Stimulated activated CD4-positive, alpha-beta T cell treated with anti-CD3 and anti-CD28 coated beads, Interleukin-4, amount 100 ng/mL, for 4 hours (primary cell): Measurements from ENCODE around the gene ECSIT.
A peak's percentile ranks its signal among the peaks of the same experiment; 100 is the strongest.

ENCODE experiments used
- DNase-seq, 2 experiments: peaks; one replicate each; pipeline ENCODE4 v3.0.0-alpha.2; 2020

ECSIT gene

DNA sequence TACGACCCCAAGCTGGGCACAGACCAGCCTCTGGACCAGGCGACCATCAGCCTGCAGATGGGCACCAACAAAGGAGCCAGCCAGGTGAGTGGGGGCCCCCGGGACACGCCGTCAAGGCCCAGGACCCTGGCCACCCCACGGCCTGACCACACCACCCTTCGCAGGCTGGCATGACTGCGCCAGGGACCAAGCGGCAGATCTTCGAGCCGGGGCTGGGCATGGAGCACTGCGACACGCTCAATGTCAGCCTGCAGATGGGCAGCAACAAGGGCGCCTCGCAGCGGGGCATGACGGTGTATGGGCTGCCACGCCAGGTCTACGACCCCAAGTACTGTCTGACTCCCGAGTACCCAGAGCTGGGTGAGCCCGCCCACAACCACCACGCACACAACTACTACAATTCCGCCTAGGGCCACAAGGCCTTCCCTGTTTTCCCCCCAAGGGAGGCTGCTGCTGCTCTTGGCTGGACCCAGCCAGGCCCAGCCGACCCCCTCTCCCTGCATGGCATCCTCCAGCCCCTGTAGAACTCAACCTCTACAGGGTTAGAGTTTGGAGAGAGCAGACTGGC lies 20.5 kb upstream of the ECSIT start:
- DNase-seq: no peak

DNA sequence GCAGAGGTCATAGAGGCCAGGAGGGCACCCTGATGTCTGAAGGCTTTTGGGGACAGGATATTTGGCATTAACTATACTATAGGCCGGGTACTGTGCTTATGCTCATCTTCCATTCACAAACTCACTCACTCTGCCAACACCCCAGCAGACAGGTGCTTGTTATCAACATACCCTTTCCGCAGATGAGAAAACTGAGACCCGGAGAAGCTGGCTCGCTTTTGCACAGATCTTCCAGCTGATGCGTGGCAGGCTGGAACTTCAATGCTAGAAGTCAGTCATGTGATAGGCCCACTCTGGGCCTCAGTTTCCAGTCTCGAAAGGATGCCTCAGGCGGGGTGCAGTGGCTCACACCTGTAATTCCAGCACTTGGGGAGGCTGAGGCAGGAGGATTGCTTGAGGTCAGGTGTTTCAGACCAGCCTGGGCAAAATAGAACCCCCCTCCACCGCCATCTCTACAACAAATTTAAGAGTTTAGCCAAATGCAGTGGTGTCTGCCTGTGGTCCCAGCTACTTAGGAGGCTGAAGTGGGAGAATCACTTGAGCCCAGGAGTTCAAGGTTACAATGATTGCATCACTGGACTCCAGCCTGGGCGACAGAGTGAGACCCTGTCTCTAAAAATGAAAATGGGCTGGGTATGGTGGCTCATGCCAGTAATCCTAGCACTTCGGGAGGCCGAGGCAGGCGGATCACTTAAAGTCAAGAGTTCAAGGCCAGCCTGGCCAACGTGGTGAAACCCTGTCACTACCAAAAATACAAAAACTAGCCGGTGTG lies 19.2 kb upstream of the ECSIT start:
- no peak for DNase-seq

DNA sequence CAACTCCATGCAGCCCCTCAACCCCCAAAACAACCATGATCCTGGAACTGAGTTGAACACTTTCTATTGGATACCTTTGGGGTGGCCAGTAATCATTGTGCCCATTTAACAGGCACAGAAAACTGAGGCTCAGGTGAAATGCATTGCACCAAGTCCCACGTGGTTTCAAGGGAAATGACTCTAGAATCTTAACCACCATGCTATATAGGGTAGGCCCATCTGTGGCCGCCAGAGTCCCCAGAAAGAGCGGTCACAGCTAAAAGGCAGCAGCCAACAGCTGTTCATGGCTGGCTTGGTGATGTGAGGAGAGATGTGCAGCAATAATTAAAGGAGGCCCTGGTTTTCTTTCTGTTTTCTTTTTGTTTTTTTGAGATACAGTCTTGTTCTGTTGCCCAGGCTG lies 12.3 kb upstream of the ECSIT start:
- no peak for DNase-seq

DNA sequence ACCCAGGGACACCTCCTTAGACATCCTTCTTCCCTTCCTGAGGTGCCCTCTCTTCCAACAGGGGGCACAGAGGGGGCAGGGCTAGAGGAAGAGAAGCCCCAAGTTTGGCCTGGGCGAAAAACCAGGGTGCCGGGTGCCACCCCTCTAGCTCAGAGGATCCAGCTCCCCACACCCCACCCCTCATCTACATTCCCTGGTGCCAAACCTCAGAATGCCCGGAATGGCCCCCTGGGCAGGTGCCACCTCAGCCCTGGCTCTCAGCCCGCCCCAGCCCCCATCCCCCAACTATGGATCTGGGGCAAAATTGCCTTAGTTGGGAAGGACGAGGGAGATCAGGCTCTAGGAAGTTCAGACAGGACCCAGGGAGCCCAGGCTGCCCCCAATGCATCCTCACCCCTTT lies 11.7 kb upstream of the ECSIT start:
- no peak for DNase-seq

DNA sequence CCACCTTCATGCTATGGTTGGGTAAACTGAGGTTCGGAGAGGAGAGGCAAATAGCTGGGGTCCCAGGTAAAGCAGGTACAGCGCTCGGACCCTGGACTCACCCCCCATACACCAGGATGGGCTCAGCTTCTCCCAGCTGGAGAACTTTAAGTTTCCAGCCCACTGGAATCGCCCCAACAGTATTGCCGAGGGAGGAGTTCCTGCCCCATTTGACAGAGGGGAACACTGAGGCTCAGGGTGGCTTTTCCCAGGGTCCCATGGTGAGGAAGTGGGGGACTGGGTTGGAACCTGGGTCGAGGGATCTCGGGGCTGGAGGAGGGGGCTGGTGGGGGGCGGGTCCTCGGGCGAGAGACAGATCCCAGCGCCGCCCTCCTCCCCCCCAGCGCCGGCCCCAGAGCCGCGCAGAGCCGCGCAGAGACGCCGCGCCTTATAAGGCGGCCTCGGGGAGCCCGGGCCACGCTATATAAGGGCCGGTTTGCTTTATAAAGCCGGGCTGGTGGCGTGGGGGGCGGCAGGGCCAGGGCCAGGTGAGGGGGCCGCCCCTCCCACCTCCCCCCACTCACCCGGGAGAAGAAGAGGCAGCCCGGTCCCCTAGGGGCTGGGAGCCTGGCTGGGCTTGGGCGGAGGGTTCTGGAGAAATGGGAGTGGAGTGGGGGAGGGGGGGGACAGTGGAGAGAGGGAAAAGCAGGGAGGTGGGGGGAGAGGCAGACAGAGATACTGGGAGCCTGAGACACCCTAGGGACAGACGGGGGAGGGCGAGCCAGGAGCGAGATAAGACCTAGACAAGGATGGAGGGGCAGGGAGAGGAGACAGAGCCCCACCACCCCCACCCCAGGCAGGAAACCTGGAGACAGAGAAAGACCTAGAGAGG lies 10.8 kb upstream of the ECSIT start:
- DNase-seq: no peak

DNA sequence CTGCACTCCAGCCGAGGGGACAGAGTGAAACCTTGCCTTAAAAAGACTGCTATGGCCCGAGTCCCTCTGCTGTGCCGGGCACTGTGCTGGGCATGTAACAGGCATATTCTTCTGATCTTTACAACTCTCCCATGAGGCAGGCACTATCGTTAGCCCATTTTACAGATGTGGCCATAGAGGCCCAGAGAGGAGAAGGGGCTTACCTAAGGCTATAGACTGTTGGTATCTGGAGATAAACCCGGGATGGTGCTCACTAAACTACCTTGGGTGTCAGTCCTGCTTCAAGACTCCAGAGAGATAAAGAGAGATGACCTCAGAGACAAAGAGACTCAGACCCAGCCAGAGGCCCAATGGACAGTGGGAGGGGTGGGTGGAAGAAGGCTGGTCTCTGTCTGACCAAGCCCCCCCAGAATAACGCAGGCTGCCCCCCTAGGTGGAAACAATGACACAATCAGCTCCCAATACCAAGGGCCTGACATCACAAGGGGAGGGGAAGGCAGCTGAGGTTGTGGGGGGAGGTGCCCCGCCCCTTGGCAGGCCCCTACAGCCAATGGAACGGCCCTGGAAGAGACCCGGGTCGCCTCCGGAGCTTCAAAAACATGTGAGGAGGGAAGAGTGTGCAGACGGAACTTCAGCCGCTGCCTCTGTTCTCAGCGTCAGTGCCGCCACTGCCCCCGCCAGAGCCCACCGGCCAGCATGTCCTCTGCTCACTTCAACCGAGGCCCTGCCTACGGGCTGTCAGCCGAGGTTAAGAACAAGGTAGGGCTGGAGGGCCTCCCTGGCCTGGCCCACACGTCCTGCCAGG lies 9.5 kb upstream of the ECSIT start, which contains the start of gene CNN1:
TSS of gene CNN1 (plus strand) at position 620 of the 805 bp plus-strand sequence. CDS start at position 697, 77 bp downstream.
- DNase-seq: no peak

DNA sequence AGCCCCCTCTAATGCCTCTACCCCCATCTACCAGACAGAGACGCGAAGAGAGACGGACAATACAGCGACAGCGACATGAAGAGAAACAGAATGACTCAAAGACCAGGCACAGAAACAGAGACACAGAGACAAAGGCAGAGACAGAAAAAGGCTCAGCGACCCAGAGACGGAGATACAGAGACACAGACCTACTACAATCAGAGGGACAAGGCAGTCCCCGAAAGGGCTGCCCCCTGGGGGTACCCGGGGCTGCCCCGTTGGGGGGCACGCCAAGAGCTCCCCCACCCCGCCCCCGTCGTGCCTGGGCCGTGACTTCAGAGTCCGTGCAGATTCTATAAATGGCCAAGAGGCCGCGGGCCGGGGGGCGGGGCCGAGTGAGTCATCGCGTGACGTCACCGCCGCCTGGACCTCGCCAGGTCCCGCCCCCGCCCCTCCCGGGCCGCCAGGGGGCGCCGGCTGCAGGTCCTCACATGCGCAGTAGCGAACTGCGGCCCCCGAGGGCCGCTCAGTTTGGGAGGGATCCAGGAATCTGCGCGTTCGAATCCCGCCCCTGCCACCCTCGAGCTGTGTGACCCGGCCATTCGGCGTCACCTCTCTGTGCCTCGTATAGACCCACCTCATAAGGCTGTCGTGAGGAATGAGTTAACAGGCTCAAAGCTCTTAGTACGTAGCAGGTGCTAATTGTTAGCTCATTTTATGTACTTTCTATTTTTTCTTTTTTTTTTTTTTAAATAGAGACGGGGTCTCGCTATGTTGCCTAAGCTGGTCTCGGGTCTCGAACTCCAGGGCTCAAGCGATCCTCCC lies 7.1 kb upstream of the ECSIT start:
- DNase-seq: peak; percentile 77 to 88

DNA sequence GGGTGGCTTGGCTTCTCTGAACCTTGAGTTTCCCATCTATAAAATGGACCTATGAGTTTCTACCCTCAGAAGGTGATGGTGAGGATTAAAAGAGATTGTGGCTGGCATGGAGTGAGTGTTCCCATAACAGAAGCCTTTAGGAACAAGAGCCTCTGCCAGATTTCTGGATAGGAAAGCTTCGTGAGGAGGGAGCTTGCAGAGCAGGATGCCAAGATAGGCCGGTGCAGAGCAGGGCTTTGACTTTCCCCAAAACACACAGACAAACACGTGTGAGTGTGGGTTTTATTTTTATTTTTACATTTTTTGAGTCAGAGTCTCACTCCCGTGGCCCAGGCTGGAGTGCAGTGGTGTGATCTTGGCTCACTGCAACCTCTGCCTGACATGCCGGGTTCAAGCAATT lies 6.0 kb upstream of the ECSIT start:
- DNase-seq: no peak

DNA sequence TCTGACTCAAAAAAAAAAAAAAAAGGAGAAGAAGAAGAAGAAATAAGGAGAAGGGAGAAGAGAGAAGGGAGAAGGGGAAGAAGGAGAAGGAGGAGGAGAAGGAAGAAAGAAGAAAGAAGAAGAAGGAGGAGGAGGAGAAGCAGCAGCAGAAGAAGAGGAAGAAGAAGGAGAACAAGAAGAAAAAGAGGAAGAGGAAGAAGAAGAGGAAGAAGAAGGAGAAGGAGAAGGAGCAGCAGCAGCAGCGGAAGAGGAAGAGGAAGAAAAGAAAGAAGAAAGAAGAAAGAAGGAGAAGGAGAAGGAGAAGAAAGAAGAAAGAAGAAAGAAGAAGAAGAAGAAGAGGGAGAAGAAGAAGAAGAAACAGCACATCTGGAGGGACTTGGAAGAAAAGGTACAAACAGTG lies 5.6 kb upstream of the ECSIT start:
- DNase-seq: no peak

DNA sequence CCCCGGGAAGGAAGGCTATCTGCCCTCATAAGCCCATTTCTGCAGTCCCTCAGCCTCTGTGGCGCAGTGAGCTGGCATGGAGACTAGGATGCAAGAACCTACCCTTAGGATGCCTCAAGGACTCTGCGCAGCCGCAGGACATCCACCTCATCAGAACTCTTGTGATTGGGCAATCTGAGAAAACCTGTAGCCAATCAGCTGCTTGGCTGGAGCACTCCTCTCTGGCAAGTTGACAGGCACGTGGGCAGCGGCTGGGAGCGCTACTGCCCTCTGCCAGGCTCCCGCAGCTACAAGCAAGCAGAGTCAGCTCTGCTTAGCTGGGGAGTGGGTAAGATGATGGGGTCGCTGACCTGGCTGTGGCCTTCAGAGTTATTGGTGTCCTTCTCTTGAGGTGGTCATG lies 1.5 kb upstream of the ECSIT start:
- peak; percentile 19 to 33 for DNase-seq

DNA sequence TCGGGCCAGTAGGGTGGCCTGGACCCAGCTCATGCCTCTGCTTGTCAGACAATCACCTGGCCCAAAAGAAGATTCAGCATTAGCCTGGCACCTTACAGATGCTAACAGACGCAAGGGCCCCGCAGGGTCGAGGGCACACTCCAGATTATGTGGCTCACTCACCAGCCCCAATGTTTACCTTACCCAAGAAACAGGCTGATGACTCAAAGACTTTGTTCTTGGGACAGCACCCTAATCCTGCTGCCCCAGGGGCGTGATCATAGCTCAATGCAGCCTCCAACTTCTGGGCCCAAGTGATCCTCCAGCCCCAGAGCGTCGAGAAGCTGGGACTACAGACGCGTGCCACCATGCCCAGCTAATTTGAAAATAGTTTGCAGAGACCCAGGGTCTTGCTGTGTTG lies 9.8 kb downstream of the ECSIT start:
- no peak for DNase-seq

DNA sequence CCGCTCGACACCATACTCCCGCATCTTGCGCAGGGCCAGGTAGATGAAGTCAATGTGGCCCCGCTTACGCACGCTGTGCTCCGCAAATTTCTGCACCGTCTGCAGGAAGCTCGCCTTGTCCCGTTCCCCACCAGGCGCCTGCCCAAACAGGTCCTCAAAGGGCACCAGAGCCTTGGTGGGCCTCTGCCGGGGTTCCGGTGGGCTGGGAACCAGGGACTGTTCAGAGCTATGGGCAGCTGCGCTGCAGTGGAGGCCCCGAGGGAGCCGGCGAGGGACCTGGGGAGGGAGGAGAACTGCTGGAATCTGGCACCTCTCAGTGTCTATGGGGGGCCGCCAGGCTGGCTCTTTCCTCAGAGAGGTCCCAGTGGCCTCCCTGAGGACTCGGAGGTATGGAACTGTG lies 15.0 kb downstream of the ECSIT start:
- no peak for DNase-seq

DNA sequence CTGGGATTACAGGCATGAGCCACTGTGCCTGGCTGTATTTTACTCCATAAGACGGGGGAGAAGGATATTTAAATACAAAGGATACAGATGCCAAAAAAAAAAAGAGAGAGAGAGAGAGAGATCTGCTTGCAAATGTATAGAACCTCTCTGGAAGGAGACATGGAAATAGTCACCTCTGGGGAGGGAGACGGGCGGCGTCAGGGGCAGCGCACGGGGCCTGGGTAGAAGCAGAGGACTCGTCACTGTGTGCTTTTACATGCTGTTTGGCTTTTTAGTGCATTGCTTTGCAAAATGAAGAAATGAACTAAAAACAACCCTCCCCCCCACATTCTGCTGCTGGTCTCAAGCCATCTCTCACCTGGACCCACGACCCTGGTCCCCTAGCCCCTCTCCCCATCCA lies 18.5 kb downstream of the ECSIT start:
- no peak for DNase-seq

DNA sequence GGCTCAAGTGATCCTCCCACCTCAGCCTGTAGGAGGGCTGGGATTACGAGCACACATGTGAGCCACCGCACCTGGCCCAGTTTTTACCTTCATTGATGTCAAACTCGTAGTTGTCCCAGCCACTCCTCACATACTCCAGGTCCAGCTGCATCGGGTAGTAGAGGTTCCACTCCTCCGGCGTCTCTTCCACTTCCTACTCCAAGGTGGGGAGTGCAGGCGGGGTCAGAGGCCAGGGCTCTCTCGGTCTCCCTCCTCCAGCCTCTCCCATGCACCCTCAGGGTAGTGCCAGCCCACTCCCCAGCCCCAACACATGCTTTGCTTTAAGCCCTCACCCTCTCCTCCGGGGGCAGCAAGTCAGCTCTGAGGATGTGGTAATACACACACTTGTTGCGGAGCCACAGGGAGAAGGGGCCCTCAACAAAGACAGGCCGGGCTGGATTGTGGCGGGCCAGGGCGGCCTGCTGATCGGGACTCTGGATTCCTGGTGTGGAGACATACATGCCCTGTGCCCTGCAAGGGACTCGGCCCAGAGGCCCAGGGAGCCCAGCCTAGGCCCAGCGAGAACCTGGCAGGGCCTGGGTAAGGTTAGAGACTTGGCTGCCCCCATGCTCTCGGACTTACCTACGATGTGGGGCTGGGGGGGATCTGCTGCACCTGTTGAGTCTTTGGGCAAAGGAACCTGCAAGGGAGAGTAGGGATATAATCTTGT lies 21.4 kb downstream of the ECSIT start:
- no peak for DNase-seq

DNA sequence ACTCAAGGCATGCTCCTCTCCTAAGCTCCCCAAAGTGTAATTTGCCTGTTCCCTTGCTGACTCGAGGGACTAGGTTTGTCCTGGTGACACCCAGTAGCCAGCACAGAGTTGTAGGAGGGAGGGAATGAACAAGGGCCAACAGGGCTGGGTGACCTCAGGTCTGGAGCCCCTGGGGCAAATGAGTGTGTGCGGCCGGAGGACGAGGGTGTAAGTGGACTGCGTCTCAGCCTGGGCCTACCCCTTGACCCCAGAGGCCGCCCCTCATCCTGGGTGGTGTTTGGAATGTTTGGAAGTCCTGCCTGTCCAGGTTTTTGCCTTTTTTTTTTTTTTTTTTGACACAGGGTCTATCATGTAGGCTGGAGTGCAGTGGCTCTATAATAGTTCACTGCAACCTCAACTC lies 22.0 kb downstream of the ECSIT start:
- DNase-seq: no peak

DNA sequence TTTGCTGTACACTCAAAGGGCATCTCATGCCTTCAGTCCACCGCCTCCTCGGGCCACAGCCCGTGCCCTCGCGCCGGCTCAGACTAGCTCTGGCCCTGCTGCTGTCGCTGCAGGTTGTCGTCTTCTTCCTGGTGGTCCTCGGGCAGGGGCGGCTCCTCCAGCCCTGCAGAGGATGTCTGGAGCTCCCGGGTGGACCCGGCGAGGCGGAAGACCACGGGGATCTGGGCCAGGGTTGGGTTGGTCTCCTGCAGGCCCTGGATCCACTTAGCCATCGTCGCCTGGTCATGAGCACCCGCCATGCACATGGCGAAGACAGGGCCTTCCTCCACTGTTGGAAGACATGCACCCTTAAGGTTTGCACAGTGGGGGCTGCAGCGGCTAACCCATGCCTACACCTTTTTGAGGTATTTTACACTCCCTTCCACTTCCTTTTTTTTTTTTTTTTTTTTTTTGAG lies 22.8 kb downstream of the ECSIT start:
- DNase-seq: no peak

DNA sequence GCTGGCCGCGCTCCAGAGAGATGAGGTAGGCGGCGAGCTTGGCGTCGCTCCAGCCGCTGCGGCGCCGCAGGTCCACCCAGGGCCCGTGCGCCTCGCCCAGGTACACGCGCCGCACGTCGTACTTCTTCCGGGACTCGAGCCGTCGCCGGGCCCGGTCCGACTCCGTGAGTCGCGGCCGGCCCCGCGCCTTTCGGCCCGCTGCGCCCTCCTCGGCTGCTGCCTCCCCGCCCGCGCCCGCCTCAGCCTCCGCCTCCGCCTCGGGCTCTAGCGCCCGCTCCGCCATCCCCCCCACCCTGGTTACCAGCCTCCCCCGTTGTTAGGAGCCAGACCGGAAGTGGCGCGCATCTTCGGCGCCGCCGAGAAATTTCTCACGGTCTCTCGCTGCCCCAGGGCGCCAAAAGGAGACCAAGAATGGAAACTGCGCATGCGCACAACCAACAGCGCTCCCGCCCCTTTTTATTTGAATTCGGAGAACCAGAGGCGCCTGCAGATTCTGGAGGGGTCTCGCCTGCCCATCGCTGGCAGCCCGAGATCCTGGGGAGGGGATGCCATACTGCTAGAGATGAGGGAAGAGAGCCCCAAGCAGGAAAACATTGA lies 23.3 kb downstream of the ECSIT start, which contains the start of gene ZNF653:
TSS of gene ZNF653 (minus strand) at position 336 of the 597 bp plus-strand sequence. CDS start at position 283, 53 bp downstream.
- peak; percentile 89 to 94 for DNase-seq

DNA sequence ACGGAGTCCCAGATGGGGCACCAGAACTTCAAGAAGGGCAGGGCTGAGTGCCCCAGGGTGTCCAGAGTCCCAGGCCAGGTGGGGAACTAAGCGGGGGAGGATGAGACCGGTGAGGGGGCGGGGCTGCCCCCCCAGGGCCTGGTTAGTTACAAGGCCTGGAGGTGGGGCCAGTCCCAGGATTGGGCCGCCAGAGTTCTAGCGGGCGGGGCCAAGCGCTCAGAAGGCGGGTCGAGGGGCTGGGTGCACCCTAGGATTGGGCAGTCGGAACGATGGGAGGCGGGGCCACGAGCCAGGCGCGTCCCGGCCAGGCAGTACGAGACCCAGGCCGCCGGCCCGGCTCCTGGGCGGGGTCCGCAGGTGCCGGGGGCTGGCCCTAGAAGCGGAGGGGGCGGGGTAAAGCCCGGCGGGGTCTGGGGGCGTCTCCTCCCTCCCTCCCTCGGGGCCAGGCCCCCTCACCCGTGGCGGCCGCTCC lies 23.9 kb downstream of the ECSIT start:
- peak; percentile 95 to 96 for DNase-seq

DNA sequence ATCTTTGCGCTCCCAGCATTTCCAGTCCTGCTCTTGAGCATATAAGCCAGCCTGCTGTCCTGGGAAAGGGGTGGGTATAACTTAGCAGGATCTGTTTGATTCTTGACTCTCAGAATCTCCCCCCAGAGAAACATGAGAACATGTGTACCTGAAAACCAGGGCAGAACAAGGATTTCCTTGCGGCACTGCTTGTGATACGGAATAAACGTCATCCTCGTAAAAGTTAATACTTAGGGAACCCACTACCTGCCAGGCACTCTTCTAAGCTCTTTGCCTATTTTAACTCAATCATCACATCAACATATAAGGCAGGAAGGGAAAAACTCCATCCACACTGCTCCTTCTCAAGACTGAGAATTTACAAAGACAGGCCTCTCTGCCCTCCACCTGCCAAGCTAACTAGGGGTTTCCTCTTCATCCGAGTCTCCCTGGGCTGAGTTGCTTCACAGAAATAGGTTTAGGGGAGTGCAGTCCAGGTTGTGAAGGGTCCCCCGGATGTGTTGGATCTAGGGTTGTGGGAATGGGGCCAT lies 24.4 kb downstream of the ECSIT start:
- DNase-seq: no peak

DNA sequence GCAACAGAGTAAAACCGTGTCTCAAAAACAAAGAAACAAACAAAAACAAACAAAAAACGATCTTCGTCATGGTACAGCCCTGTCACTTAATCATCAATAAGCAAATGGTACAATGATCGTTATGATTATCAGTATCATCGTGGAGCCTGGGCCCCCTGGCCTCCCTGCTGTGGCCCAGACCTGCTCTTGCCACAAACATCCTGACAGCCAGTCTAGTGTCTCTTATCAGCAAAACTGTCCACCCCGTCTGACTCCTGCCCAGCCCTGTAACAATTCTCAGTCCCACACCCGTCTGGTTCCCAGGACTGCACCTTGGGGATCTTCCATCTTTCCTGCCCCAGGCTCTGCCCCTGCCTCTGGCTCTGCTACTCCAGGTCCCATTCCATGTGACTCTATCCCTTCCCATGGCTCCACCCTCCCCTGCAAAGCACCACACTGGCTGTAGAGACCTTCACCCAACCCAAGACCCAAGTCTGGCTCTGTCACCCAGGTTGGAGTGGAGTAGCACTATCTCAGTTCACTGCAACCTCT lies 29.0 kb downstream of the ECSIT start:
- DNase-seq: no peak
